DMS153 treated with DMSO at 0.1 percent for 48 hours (cell line): ENCODE measurements around the gene ZBTB48.
"Not testable (repeated sequence)": the region's sequence is repeated elsewhere in the genome, so short reads cannot be mapped to it uniquely, and the experiment has no call there.

Experiments used
- DNase-seq: peaks from one replicate; lab custom pipeline; 2025; ENCODE audit not compliant: unreplicated experiment; lab: John Stamatoyannopoulos, UW

The ZBTB48 gene

DNA sequence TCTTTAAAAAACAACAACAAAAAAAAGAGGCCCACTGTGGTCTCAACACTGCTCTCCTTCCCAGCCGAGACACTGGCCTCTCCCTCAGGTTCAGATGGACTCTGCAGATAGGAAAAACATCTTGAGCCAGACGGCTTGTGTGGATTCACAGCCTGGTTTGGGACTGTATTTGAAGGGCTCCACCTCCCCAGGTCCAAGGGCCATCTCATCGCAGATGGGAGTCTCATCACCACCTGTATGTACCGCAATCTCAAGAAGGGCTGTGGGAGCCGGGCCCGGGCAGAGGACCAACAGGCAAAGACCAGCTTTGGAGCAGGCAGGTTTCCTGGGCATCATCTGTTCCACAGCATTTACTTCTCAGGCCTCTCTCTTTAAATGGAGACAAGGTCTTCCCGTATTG is 10.3 kb downstream of the ZBTB48 start:
- no peak for DNase-seq

DNA sequence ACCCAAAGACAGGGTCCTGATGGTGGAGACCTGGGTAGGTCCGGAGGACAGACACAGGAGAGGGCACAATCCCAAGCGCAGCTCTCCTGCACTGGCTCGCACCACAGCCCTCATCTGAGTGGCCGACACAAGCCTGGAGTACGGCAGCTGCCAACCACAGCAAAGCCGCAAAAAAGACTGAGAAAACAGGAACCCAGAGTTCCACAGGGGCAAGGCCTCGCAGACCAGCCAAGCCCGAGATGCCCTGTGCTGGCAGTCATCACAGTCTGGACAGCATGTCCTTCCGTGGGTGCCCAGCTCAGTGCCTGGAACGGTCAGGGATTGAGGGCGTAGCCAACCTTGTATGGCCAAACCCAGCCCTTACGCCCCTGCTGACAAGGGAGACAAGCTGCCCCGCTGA is 11.4 kb downstream of the ZBTB48 start:
- DNase-seq, result no peak

DNA sequence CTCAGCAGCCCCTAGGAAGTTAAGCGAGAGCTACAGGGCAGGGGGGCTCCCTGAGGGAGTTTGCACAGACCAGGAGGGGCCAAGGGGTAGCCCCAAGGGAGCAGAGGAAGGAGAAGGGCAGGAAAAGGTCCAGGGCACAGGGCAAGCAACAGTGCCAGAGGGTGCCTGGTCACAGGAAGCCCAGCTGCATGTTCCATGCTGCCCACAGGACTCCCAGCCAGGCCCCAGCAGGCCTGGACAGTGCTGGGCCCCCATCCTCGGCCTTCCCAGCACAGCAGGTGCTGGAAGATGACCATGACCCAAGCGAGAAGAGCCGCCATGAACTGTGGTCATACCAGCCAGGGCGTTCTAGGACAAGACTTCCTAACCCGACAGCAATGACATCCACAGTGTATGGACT is 11.8 kb downstream of the ZBTB48 start:
- no peak for DNase-seq

DNA sequence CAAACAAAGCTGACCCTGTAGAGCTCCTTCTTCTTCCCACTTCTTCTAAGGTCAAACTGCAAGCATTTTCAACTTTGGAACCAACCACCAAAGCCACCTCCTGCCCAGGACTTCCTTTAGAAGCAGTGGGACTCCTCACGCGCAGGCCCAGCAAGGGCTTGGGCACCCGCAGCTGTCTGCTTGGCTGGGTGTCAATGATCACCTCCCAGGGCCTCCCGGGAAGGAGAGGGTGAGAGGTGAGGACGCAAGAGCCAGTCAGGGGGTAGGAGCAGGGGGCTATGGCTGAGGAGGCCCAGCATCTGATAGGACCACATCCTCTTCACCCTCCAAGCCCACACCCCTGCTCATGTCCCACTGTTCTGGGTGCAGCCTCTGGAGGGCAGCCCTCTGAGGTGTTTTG is 12.6 kb downstream of the ZBTB48 start:
- no peak for DNase-seq

DNA sequence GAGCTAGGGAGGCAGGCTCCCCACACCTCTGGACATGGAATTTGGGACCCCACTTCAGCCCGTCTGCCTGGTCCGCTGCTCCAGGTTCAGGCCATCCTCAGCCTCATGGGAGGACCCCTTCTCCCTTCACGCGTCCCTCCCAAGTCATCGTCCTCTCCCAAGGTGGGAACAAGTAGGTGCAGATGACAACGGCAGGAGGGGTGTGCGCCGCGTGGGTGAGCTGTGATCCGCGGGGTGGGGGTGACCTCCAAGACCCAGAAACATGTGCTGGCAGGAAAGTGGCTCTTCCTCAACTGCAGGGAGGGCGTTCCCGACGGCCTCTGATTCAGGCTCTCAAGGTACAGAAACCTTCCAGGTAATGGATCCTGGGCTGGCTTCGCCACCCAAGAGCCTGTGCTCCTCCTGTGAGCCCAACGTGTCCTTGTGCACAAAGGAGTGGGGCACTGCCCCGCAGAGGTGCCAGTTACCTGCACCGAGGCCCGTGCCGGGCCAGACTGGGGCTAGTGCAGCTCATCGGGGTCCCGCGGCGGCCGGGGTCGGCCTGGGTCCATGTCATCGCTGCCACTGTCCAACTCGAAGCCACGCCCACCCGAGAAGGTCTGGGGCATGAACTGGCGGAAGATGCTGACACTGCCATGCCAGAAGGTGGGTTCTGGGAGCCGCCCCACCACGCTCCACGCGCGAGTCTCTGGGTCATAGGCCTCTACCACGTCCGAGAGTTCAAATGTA is 13.2 kb downstream of the ZBTB48 start:
- DNase-seq, result no peak

DNA sequence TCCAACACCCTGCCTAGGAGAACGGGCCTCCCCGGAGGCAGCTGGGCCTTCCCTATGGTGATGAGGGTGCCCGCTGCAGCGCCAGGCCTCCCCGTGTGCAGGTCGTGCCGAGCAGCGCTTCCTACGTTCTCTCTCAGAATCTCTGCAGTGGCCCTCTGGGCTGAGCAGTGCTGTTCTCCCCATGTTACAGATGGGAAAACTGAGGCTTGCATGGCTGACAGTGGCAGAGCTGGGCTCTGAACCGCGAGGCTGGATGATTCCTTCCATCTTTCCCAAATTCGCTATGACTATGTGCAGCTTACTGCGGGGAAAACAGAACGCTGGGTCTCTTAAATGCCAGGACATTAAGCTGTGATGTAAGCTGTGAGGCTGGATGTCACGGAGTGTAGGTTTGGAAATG is 14.0 kb downstream of the ZBTB48 start:
- no peak for DNase-seq

DNA sequence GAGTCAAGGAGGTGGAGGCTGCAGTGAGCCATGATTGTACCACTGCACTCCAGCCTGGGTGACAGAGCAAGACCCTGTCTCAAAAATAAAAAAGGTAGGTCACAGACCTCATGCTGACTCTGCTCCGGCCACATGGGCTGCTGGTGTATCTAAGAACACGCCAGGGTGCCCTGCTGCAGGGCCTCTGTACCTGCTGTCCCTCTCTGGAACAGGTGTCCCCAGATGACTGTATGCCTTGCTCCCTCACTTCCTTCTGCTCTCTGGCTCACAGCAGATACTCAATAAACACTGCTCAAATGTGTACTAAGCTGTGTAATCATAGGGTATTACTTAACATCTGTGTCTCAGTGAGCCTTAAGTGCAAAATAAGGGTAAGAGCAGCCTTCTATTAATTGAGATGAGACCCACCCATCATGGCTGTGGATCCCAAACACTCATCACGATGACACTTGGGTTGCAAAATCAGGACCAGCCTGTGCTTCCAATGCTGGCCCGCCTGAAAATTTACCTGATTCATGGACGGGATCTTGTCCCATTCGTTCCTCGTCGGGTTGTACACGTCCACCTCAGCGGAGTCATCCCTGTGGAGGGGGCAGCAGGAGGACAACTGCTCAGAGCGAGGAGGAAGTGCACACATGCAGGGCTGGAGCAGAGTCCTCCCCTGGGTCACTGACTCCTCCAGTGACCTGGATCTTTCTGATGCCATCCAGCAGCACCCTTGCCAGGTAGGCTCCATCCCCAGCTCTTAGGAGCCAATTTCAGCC is 15.4 kb downstream of the ZBTB48 start:
- no peak for DNase-seq

DNA sequence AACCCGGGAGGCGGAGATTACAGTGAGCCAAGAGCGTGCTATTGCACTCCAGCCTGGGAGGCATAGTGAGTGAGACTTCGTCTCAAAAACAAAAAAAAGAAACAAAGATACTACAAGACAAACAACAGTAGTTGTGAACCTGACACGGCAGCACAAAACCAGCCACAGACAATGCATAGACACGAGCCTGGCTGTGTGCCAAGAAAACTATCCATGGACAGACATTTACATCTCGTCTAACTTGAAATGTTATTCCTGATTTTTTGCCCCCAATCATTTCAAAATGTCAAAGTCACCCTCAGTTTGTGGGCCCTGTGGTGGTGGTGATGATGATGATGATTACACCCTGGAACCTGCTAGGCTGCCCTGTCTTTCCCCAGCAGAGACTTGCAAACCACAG is 16.6 kb downstream of the ZBTB48 start:
- no peak for DNase-seq

DNA sequence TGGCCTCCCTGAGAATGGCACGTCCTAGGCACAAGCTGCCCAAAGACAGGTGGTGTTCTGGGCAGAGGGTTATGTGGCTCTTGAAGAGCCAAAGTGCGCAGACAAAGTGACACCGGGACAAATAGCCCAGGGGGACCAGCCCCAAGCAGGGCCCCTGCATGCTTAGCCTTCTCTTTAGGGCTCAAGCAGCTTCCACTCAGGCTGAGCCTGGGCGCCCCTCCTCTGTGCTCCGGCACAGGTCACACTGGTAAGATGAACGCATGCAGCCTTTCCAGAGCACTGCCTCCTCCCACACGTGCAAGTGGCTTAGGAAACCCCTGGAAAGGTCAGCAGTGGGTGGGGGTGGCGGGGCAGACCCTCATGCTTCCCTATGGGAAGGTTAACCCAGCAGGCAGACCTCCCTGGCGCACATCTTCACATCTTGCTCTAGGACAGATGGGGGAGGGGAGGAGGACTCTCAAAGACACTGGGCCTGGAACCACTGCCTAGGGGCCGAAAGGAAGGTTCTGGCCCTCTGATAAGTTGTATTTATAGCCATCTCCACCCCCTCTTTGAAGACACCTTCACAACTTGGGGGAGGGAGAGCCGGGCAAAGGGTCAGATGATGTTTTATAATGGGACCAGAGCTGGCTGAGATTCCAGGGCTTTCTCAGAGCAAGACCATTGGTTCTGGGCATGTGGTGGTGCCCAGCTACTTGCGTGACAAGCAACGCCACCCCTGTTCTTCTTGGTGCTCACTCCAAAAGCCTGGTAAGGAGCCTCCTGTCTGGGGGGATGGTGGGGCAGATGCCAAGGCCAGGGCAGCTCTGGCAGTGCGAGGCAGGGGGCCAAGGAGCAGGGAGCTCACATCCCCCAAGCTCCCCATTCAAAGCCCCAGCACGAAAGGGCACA is 17.3 kb downstream of the ZBTB48 start:
- no peak for DNase-seq

DNA sequence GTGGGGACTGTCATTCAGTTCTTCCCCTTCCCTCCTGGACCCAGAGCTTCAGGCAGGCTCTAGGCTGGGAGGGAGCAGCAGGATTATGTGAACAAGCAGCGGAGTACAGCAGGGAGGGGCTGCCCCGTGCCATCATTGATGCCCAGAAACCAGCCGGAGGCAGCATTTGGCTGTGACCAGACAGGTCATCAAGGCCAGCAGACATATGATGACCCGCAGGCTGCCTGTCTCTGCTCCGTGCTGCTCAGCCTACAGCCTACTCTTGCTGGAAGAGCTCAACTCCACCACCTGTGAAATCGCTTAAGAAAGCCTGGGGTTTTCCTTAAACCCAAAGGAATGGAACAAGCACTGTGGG is 18.0 kb downstream of the ZBTB48 start:
- no peak for DNase-seq

DNA sequence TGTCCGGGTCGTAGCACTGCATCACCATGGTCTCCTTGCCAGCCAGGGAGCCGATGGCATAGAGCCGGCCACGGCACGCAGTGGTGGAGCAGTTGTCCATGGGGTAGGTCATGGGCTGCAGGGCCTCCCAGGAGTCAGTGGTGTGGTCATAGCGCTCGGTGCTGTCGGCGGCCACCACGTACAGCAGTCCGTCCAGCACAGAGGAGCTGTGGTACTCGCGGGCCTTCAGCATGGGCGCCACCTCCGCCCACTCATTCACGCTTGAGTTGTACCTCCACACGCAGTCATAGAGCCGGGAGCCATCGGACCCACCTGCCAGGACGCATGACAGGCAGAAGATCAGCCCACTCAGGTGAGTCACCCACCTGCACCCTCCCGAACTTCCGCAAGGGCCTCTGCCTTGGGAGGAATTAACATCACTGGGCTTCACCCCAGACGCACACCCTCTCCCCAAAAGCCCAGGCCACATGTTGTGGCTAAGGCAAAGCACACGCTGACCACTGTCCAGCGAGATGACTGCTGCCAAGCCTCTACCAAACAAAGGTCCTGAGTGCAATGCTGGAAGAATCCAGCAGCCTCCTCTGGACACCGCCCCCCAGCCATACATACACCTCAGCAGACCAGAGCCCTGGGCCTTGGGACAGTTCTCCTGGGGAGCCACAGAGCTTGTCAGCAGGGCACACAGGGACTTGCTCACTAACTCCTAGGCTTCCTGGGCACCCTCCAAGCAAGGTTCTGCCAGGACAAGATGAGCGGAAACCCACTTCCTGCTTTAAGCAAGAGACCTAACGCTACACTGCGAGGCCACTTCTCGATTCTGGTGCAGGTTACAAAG is 19.6 kb downstream of the ZBTB48 start:
- DNase-seq, result no peak

DNA sequence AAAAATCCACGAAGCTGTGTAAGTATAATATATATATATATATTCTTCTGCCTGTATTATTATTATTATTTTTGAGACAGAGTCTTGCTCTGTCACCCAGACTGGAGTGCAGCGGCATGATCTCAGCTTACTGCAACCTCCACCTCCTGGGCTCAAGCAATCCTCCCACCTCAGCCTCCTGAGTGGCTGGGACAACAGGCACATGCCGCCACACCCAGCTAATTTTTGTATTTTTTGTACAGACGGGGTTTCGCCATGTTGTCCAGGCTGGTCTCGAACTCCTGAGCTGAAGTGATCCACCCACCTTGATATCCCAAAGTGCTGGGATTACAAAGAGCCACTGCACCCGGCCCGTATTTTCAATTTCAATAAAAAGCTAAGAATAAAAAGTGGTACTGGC is 20.2 kb downstream of the ZBTB48 start:
- DNase-seq, result not testable (repeated sequence)

DNA sequence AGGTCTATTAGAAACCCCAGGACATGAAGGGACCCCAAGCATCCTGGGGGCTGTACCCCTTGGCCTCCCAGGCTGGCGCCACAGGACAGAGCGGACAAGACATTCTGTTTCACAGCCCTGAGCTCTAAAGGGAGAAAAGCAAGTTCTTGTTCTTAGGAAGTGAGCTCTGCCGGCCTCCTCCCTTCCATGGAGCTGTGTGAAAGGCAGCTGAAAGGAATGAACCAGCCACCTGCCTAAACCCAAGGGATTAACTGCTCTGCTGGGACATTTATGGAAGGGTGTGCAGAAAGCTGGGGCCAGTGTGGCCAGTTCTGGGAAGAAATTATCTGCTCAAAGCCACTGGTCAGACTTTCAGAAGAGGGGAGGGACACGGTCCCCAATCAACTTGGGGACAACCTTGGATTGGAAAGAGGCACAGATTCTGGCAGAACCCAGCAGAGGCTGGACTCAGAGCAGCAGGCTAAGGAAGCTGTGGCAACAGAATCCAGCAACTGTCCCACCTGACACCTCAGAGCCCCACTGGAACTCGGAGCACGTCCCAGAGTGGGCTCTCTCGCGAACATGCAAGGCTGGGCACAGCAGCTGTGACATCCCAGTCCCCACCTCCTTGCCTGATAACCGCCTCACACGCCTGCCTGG is 20.7 kb downstream of the ZBTB48 start:
- DNase-seq, result no peak

DNA sequence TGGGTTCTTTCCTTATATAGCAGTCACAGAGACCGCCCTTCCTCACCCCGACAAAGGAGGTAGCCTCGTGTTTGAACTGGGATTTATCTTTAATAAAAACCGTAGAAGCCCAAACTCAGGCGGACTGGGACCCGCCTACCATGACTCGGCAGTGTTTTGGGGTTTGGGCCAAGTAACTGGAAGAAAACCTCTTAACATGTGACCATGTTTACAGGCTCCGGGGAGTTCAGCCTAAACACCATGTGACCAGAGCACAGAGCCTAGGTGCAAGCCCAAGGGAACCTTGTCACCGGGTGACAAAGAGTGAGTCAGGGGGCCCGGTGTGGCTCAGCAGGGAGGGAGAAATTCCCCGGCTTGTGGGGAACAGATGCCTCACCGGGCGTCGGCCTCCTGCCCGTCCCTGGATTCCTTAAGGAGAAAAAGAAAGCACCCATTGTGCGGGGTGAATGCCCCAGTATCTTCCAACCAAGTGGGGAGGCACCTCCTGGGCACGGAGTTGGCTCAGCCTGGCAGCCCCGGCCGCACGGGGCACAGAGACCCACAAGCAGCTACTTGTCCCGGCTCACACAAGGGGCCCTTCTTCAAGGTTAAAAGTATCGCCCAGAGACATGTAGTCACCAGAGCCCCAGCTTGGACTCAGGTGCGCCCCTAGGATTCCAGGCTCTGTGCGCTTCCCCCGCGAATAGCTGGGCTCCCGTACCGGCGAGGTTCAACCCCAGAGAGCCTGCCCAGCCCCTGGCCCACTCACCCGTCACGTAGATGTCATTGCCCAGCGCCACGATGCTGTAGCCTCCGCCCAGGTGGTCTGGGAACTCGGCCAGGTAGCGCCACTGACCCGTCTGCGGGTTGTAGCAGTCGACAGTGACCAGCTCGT is 21.5 kb downstream of the ZBTB48 start:
- no peak for DNase-seq

DNA sequence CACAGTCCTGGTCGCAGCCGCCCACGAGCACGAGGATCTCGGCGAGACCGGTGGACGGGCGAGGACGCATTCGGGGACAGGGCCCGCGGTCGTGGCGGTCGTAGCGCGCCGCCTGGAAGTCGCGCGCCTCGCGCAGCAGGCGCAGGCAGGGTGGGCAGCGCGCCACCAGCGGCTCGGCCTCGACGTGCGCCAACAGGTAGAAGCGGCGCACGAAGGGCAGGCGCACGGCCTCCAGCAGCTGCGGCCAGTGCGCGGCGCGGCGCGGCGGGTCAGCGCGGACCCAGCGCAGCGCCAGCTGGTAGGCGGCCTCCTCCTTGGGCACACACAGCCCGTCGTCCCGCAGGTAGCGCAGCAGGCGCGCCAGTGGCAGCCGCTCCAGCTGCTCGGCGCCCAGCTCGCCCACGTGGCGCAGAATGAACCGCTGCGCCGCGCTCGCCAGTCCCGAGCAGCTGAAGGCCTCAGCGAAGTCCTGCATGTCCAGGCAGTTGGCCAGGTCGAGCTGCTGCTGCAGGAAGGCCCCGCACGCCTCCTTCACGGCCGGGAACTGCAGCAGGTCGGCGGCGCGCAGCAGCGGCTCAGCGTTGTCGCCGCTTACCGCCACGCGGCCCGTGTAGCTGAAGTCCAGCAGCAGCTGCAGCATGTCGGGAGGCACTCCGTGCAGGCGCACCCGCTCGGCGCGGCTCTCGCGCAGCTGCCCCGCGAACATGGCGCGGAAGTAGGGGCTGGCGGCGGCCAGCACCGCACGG is 22.3 kb downstream of the ZBTB48 start:
- DNase-seq, result no peak

DNA sequence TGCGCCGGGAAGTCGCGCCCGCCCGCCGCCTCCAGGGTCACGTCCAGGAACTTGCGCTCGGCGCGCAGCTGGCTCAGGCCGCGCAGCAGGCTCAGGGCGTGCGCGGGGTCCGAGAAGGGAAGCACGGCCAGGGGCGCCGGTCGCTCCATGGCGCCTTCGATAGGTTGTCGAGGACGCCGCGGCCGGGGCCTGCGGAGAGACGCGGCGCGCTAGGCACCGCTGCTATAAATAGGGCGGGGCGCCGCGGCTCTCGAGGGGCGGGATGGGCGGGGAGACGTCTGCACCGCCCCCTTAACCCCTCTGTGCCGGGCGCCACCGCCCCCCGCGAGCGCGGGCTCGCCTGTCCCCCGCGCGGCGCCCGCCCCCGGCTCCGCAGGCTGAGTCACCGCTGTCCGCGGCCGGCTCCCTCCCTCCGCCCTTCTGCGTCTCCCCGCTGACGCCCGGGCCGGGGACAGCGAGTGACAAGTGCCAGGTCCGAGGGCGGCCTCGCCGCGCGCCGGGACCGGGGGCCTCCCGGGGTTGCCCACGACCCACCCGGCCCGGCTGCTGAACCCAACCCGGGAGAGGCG is 23.0 kb downstream of the ZBTB48 start, which contains the start of gene KLHL21:
TSS of gene KLHL21 (minus strand) at position 201 of the 569 bp plus-strand sequence. CDS start at position 149, 52 bp downstream.
- peak; percentile 21 for DNase-seq

DNA sequence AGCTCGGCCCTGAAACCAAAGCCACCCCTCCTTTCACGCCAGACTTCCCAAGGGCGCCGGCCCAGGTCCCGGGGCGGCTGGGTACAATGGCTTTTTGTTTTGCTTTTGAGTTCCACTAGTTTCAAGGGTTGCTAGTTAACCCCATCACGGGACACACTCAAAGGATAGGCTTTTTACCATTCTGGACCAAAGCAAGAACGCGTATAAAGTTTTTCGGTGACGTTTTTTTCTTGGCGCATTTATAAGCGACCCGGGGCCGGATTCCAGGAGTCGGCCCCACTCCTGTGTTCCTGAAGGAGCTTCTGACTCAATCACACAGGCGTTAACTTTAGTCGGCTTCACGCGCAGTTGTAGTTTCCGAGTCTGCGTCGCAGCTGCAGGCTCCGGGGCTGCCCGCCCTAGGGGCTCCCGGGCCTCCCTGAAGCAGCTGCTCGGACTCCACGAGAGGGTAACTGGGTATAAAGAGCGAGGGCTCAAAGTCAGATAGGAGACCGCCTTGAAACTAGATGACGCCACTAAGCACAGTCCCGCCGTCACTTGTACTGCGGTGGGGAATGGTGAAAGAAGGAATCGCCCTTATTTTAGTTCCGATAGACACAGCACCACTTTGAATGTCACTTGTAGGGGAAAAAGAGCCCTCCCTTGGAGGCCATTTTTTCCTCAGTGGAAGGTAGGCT is 23.6 kb downstream of the ZBTB48 start:
- peak; percentile 55 for DNase-seq
